Trophoblast cell (in vitro differentiated cells and primary cell): ENCODE results near the gene VEGFD.
A peak's percentile ranks its signal among the peaks of the same experiment; 100 is the strongest.

Experiments used
- DNase-seq, 2 donors: peaks; one replicate each; pipeline ENCODE4 v3.0.0-alpha.2; 2016
- H2AFZ ChIP-seq: 2 replicates; pipeline ENCODE4 v1.6.1; 2013; ENCODE audit warnings: low read length, moderate library complexity, mild to moderate bottlenecking; ENCODE audit not compliant: insufficient read depth, poor library complexity
- H2AK5ac ChIP-seq: 2 replicates; pipeline ENCODE4 v1.6.1; 2013; ENCODE audit warnings: mild to moderate bottlenecking, low read length
- H2BK120ac ChIP-seq: 2 replicates; pipeline ENCODE4 v1.6.1; 2013; ENCODE audit warnings: low read length, mild to moderate bottlenecking, moderate library complexity; ENCODE audit not compliant: insufficient read depth, poor library complexity
- H2BK12ac ChIP-seq: 2 replicates; pipeline ENCODE4 v1.6.1; 2013; ENCODE audit warnings: mild to moderate bottlenecking, low read length, moderate library complexity
- H2BK5ac ChIP-seq: 2 replicates; pipeline ENCODE4 v1.6.1; 2013; ENCODE audit warnings: low read length, low read depth, moderate library complexity, mild to moderate bottlenecking; ENCODE audit not compliant: poor library complexity
- H3K14ac ChIP-seq: 2 replicates; pipeline ENCODE4 v1.6.1; 2013; ENCODE audit warnings: mild to moderate bottlenecking, low read length
- H3K18ac ChIP-seq: 2 replicates; pipeline ENCODE4 v1.6.1; 2013; ENCODE audit warnings: mild to moderate bottlenecking, low read length
- H3K23ac ChIP-seq: 2 replicates; pipeline ENCODE4 v1.6.1; 2013; ENCODE audit warnings: low read length
- H3K27ac ChIP-seq: 2 replicates; pipeline ENCODE4 v1.5.1; 2013; ENCODE audit warnings: low read depth, mild to moderate bottlenecking, inconsistent platforms, low read length, moderate library complexity
- H3K27me3 ChIP-seq: 2 replicates; pipeline ENCODE4 v1.6.1; 2013; ENCODE audit warnings: inconsistent platforms, mild to moderate bottlenecking, low read length, moderate library complexity; ENCODE audit not compliant: insufficient read depth
- H3K36me3 ChIP-seq, 2 experiments: 1 replicate in 1 of 2; 2 replicates in 1 of 2; pipeline ENCODE4 v1.6.1; 2013; ENCODE audit warnings: low read length in 2 of 2, mild to moderate bottlenecking in 2 of 2, moderate library complexity in 1 of 2; ENCODE audit not compliant: insufficient read depth in 2 of 2, control insufficient read depth in 1 of 2
- H3K4ac ChIP-seq: 2 replicates; pipeline ENCODE4 v1.6.1; 2013; ENCODE audit warnings: low read depth, mild to moderate bottlenecking, low read length, moderate library complexity
- H3K4me1 ChIP-seq, 2 experiments: 1 replicate in 1 of 2; 2 replicates in 1 of 2; pipeline ENCODE4 v1.6.1; 2013; ENCODE audit warnings: low read length in 2 of 2, mild to moderate bottlenecking in 2 of 2, moderate library complexity in 1 of 2; ENCODE audit not compliant: insufficient read depth in 2 of 2, control insufficient read depth in 1 of 2
- H3K4me2 ChIP-seq: 2 replicates; pipeline ENCODE4 v1.6.1; 2013; ENCODE audit warnings: inconsistent platforms, mild to moderate bottlenecking, low read length, moderate library complexity
- H3K4me3 ChIP-seq: 2 replicates; pipeline ENCODE4 v1.5.1; 2013; ENCODE audit warnings: mild to moderate bottlenecking, low read depth, low read length, inconsistent platforms
- H3K79me1 ChIP-seq: one replicate; pipeline ENCODE4 v1.6.1; 2013; ENCODE audit warnings: low read length
- H3K79me2 ChIP-seq: 2 replicates; pipeline ENCODE4 v1.6.1; 2013; ENCODE audit warnings: low read length, mild to moderate bottlenecking; ENCODE audit not compliant: control insufficient read depth, insufficient read depth, poor library complexity
- H3K9ac ChIP-seq: 2 replicates; pipeline ENCODE4 v1.6.1; 2013; ENCODE audit warnings: mild to moderate bottlenecking, low read length
- H3K9me3 ChIP-seq: 2 replicates; pipeline ENCODE4 v1.6.1; 2013; ENCODE audit warnings: low read depth, mild to moderate bottlenecking, control low read depth, inconsistent platforms, low read length; ENCODE audit not compliant: insufficient read depth
- H4K12ac ChIP-seq: 2 replicates; pipeline ENCODE4 v1.6.1; 2013; ENCODE audit warnings: low read depth, mild to moderate bottlenecking, low read length, moderate library complexity
- H4K8ac ChIP-seq: 2 replicates; pipeline ENCODE4 v1.6.1; 2013; ENCODE audit warnings: low read depth, mild to moderate bottlenecking, low read length, moderate library complexity
- H4K91ac ChIP-seq: one replicate; pipeline ENCODE4 v1.6.1; 2013; ENCODE audit warnings: low read depth, mild to moderate bottlenecking, low read length, moderate library complexity
- WGBS: extraction: QIAGEN DNeasy Blood & Tissue Kit; methylation state at CpG from one replicate; pipeline ENCODE4 v1.1.7; 2013; ENCODE audit warnings: missing lambda C conversion rate; ENCODE audit not compliant: insufficient read length, insufficient coverage; ENCODE audit errors: extremely low coverage; 5-methylcytosine and 5-hydroxymethylcytosine counted together

Gene VEGFD

GRCh38 chrX:15334561-15334960 lies 49.7 kb downstream of the VEGFD start:
- H4K91ac ChIP-seq, result no peak overlapping the region
- peak overlapping the region; percentile 10 for H3K27ac ChIP-seq
- peaks cover 3 to 9% of the 10 kb centered on the region in 2 experiments for H3K36me3 ChIP-seq
- H3K79me2 ChIP-seq, result peaks cover 4% of the 10 kb centered on the region
- no peak overlapping the region for H3K4ac ChIP-seq
- H3K4me3 ChIP-seq, result peak overlapping the region; percentile 96
- peak; percentile 42 to 88 for DNase-seq
- H3K4me2 ChIP-seq, result peak overlapping the region; percentile 77
- no peak overlapping the region for H2BK12ac ChIP-seq
- peak overlapping the region; percentile 82 for H2BK5ac ChIP-seq
- H3K18ac ChIP-seq, result no peak overlapping the region
- H3K79me1 ChIP-seq, result peaks cover 4% of the 10 kb centered on the region
- WGBS, result no CpG with 5 or more reads among the region's 7 CpGs
- H2AFZ ChIP-seq, result no peak overlapping the region
- no peak overlapping the region for H2BK120ac ChIP-seq
- H3K9me3 ChIP-seq, result no peaks in the 10 kb centered on the region
- no peaks in the 10 kb centered on the region for H3K27me3 ChIP-seq
- H3K14ac ChIP-seq, result no peak overlapping the region
- peak overlapping the region; percentile 95 for H3K9ac ChIP-seq
- no peak overlapping the region for H4K12ac ChIP-seq
- H2AK5ac ChIP-seq, result no peak overlapping the region
- no peaks in the 10 kb centered on the region for H3K4me1 ChIP-seq
- no peak overlapping the region for H3K23ac ChIP-seq
- peak overlapping the region; percentile 96 for H4K8ac ChIP-seq

DNA sequence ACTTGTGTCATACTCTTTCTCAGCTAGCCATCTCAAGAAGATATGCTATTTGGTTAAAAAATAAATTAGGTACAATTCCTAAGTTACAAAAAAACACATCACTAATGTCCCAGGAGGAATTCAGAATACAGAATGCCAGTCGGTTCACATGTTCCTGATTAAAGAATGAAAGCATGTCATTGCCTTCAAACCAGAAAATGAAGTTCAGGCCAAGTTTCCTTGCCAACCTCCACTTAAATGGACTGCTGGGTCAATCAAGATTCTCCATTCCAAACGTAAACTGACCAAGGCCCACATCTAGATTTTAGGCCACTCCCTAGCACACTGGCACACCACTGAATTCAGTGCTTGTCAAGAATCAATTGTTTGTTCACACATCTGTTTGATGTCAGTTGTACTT lies 55.4 kb downstream of the VEGFD start:
- H3K27me3 ChIP-seq, result no peaks in the 10 kb centered on the region
- no peak overlapping the region for H3K23ac ChIP-seq
- no peak overlapping the region for H3K9ac ChIP-seq
- no peaks in the 10 kb centered on the region for H3K79me1 ChIP-seq
- no peak overlapping the region for H3K14ac ChIP-seq
- H3K4ac ChIP-seq, result no peak overlapping the region
- peaks cover 3 to 9% of the 10 kb centered on the region in 2 experiments for H3K36me3 ChIP-seq
- H3K4me3 ChIP-seq, result no peak overlapping the region
- H2AK5ac ChIP-seq, result no peak overlapping the region
- H2BK5ac ChIP-seq, result no peak overlapping the region
- H4K8ac ChIP-seq, result no peak overlapping the region
- no peak for DNase-seq
- no peak overlapping the region for H3K27ac ChIP-seq
- no peak overlapping the region for H3K4me2 ChIP-seq
- no peak overlapping the region for H4K91ac ChIP-seq
- H2AFZ ChIP-seq, result no peak overlapping the region
- no peaks in the 10 kb centered on the region for H3K4me1 ChIP-seq
- H3K9me3 ChIP-seq, result no peaks in the 10 kb centered on the region
- WGBS, result no CpG with 5 or more reads among the region's 2 CpGs
- no peak overlapping the region for H2BK120ac ChIP-seq
- no peak overlapping the region for H2BK12ac ChIP-seq
- H4K12ac ChIP-seq, result no peak overlapping the region
- no peaks in the 10 kb centered on the region for H3K79me2 ChIP-seq
- H3K18ac ChIP-seq, result no peak overlapping the region

- Histone ChIP-seq H2AFZ (no peak overlapping the region), H3K36me3 (peaks cover 3 to 9% of the 10 kb centered on the region in 2 experiments), H3K23ac (no peak overlapping the region), H3K9me3 (no peaks in the 10 kb centered on the region), H3K4me1 (no peaks in the 10 kb centered on the region), H2BK120ac (no peak overlapping the region), H3K79me1 (no peaks in the 10 kb centered on the region), H4K91ac (no peak overlapping the region), H3K18ac (no peak overlapping the region), H2AK5ac (no peak overlapping the region), H4K12ac (no peak overlapping the region), H3K14ac (no peak overlapping the region), H3K27ac (no peak overlapping the region), H3K79me2 (no peaks in the 10 kb centered on the region), H3K4me2 (no peak overlapping the region), H3K4ac (no peak overlapping the region), H3K4me3 (no peak overlapping the region), H2BK5ac (no peak overlapping the region), H3K27me3 (no peaks in the 10 kb centered on the region), H3K9ac (no peak overlapping the region), H4K8ac (no peak overlapping the region), H2BK12ac (no peak overlapping the region)
- no CpG with 5 or more reads among the region's 3 CpGs for WGBS
- DNase-seq, result no peak
These were observed 56.1 kb downstream of the VEGFD start for GRCh38 chrX:15328131-15328530.

GRCh38 chrX:15322472-15322871 lies 61.7 kb downstream of the VEGFD start:
- H3K9me3 ChIP-seq, result no peaks in the 10 kb centered on the region
- no peak overlapping the region for H3K9ac ChIP-seq
- no peak overlapping the region for H2AK5ac ChIP-seq
- H3K14ac ChIP-seq, result no peak overlapping the region
- H3K18ac ChIP-seq, result no peak overlapping the region
- H4K91ac ChIP-seq, result no peak overlapping the region
- H4K8ac ChIP-seq, result no peak overlapping the region
- H3K36me3 ChIP-seq, result peaks cover 2 to 4% of the 10 kb centered on the region in 2 experiments
- no peak overlapping the region for H2BK120ac ChIP-seq
- H2BK5ac ChIP-seq, result no peak overlapping the region
- H3K79me2 ChIP-seq, result no peaks in the 10 kb centered on the region
- H2BK12ac ChIP-seq, result no peak overlapping the region
- DNase-seq, result no peak
- no peak overlapping the region for H3K27ac ChIP-seq
- no peaks in the 10 kb centered on the region for H3K4me1 ChIP-seq
- H3K79me1 ChIP-seq, result no peaks in the 10 kb centered on the region
- WGBS, result no CpG with 5 or more reads among the region's 5 CpGs
- no peak overlapping the region for H3K4me3 ChIP-seq
- H3K23ac ChIP-seq, result no peak overlapping the region
- H2AFZ ChIP-seq, result no peak overlapping the region
- H3K4me2 ChIP-seq, result no peak overlapping the region
- no peaks in the 10 kb centered on the region for H3K27me3 ChIP-seq
- no peak overlapping the region for H3K4ac ChIP-seq
- no peak overlapping the region for H4K12ac ChIP-seq
